PFSK-1 (cell line): ENCODE results near the gene KREMEN1.

ENCODE experiments used
- FOXP2 ChIP-seq: optimal IDR thresholded peaks from 2 replicates; pipeline ENCODE3; 2011; ENCODE audit warnings: borderline replicate concordance, control low read depth, inconsistent platforms; ENCODE audit not compliant: insufficient read depth; ENCODE audit errors: extremely low read length, extremely low read depth
- POLR2AphosphoS5 ChIP-seq: IDR thresholded peaks from 2 replicates; pipeline ENCODE4 v1.6.1; 2012; ENCODE audit warnings: low read depth, mild to moderate bottlenecking, control low read depth, low read length, moderate library complexity
- SIN3A ChIP-seq: IDR thresholded peaks from 2 replicates; pipeline ENCODE4 v1.6.1; 2012; ENCODE audit warnings: mild to moderate bottlenecking, low read length, moderate library complexity, borderline replicate concordance; ENCODE audit not compliant: insufficient read depth
- TAF1 ChIP-seq: IDR thresholded peaks from 2 replicates; pipeline ENCODE4 v1.6.1; 2012; ENCODE audit warnings: low read length, control low read depth, borderline replicate concordance; ENCODE audit not compliant: insufficient read depth
- TF ChIP-seq, protein P1 (sequence below), 2 experiments: IDR thresholded peaks; 2 replicates each; pipeline versions ENCODE4 v1.6.1 to v1.8.0; 2011 to 2012; ENCODE audit warnings: low read depth in 2 of 2, low read length in 2 of 2, control low read depth in 1 of 2, inconsistent platforms in 1 of 2, mild to moderate bottlenecking in 1 of 2, moderate library complexity in 1 of 2; ENCODE audit not compliant: insufficient read depth in 1 of 2

Gene KREMEN1

DNA sequence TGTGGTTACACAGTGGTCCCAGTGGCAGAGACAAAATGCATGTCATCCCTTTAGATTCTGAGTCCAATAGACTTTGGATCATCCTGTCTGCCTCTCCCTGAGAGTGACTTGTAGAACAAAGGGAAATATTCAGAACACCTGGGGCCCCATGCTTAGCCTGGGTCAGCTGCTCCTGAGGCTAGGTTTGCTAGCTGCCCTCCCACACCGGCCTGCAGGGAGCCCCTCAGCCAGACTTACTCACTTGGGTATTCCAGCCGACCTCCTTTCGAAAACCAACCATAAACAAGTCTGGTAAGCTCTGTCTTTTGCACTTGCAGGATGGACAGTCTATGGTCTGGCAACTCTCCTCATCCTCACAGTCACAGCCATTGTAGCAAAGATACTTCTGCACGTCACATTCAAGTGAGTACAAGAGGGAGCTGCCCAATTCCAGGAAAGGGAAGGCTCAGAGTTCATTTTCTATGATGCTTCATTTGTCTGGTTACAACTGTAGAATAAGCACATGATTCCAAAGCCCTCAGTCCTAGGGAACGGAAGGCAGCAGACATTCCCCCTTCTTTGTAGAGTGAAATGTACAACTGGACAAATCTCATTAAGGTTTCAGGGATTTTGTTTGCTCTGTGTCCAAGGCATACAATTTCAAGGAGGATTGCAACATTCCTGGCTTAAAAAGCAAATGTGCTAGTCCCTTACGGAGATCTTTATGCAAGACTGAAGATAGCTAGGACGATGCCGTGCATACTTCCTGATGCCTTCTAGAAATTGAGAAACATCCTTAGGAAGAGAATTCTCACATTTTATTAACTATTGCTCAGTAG, 67.3 kb downstream of the KREMEN1 start:
- TF ChIP-seq FOXP2: no peak
- no peak for TF ChIP-seq TAF1
- TF ChIP-seq, protein P1, sequence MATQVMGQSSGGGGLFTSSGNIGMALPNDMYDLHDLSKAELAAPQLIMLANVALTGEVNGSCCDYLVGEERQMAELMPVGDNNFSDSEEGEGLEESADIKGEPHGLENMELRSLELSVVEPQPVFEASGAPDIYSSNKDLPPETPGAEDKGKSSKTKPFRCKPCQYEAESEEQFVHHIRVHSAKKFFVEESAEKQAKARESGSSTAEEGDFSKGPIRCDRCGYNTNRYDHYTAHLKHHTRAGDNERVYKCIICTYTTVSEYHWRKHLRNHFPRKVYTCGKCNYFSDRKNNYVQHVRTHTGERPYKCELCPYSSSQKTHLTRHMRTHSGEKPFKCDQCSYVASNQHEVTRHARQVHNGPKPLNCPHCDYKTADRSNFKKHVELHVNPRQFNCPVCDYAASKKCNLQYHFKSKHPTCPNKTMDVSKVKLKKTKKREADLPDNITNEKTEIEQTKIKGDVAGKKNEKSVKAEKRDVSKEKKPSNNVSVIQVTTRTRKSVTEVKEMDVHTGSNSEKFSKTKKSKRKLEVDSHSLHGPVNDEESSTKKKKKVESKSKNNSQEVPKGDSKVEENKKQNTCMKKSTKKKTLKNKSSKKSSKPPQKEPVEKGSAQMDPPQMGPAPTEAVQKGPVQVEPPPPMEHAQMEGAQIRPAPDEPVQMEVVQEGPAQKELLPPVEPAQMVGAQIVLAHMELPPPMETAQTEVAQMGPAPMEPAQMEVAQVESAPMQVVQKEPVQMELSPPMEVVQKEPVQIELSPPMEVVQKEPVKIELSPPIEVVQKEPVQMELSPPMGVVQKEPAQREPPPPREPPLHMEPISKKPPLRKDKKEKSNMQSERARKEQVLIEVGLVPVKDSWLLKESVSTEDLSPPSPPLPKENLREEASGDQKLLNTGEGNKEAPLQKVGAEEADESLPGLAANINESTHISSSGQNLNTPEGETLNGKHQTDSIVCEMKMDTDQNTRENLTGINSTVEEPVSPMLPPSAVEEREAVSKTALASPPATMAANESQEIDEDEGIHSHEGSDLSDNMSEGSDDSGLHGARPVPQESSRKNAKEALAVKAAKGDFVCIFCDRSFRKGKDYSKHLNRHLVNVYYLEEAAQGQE (IDR thresholded peaks at IDR 0.05; ENCODE audit: insufficient read depth in 1 of 2, low read depth in 2 of 2, low read length in 2 of 2): no peak

DNA sequence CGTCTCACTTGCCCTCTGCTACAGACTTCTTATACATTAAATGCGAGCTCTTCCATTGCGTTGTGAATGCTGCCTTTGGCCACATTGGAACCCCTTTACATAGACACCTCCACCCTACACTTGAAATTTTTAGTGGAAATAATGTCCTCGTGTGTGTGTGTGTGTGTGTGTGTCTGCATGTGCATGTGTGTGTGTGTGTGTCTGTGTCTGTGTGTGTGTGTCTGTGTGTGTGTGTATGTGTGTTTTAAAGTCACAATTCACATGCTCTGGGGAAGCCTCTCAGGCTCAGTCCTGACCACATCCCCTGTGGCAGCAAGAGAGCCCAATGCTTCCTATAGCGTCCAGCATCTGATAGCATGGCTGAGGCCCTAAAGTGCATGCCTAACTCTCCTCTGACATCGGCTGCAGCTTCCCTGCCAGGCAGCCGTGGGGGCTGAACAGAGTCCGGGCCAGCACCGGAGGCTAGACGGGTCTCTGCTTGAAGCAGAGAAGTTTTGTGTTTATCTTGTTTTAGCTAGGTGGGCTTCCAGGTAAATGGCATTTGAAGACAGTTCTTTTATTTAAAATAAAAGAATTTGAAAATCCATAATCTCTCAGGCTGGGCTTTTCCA, 68.3 kb downstream of the KREMEN1 start:
- TF ChIP-seq FOXP2: no peak
- TF ChIP-seq SIN3A: no peak
- TF ChIP-seq, protein P1 (IDR thresholded peaks at IDR 0.05; ENCODE audit: insufficient read depth in 1 of 2, low read depth in 2 of 2, low read length in 2 of 2): no peak
- TF ChIP-seq TAF1: no peak

DNA sequence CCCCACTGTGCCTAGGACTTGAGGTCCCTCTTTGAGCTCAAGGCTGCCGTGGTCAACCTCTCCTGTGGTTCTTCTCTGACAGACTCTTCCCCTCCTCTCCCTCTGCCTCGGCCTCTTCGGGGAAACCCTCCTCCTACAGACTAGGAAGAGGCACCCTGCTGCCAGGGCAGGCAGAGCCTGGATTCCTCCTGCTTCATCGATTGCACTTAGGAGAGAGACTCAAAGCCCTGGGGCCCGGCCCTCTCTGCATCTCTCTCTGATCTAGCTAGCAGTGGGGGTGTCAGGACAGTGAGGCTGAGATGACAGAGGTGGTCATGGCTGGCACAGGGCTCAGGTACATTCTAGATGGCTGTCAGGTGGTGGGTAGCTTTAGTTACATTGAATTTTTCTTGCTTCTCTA, 69.3 kb downstream of the KREMEN1 start:
- no peak for TF ChIP-seq POLR2AphosphoS5
- no peak for TF ChIP-seq TAF1
- TF ChIP-seq SIN3A: no peak
- no peak for TF ChIP-seq FOXP2
- TF ChIP-seq, protein P1 (IDR thresholded peaks at IDR 0.05; ENCODE audit: insufficient read depth in 1 of 2, low read depth in 2 of 2, low read length in 2 of 2): no peak

DNA sequence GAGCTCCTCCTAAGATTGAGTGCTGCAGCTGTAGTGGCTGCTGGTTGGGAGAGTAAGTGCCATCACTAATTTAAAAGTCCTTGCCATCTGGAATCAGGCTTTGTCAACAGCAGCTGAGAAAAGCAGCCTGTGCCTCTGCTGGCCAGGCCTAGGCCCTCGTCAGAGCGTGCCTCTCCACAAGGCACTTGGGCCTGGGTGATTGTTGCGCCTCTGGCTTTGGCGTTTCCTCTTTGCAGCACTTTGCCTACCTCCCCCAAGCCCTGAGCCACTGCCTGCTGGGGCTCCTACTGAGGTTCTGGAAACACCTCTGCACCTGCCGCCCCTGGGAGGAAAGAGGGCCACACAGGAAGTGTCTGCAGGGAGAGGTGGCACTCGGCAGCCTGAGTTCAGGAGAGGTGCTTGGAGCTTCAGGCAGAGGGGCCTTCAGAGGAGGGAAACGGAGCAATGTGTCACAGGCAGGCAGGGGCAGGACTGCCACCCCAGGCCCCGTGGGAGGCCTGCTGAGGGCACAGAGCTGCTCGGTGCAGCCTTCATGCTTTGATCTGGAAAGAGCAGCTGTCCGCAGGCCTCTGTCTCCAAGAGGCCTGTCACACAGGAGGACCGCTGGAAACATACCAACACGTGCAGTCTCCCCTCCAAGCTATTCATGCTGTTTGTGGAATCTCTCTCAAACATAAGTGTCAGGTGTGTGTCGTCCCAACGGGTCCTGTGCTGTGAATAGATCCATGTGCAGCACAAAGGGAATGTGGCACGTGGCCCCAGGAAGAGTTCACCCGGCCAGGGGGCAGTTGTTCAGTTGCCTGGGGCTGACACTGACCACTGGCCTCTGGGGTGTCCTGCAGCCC, 71.3 kb downstream of the KREMEN1 start:
- TF ChIP-seq TAF1 (no peak), SIN3A (no peak), FOXP2 (no peak), POLR2AphosphoS5 (no peak)
- TF ChIP-seq, protein P1 (IDR thresholded peaks at IDR 0.05; ENCODE audit: insufficient read depth in 1 of 2, low read depth in 2 of 2, low read length in 2 of 2): no peak
